Measurements from ENCODE around the gene C10orf143.
"Not testable (repeated sequence)": the region's sequence is repeated elsewhere in the genome, so short reads cannot be mapped to it uniquely, and the experiment has no call there.

C10orf143 gene

GRCh38 chr10:130110246-130111112, at the start of gene C10orf143:
Gene C10orf143 (minus strand): TSS chr10:130110830. CDS start chr10:130110772, 58 bp downstream.
- peak; percentile 97 for DNase-seq (ENCODE audit: low read depth)

DNA sequence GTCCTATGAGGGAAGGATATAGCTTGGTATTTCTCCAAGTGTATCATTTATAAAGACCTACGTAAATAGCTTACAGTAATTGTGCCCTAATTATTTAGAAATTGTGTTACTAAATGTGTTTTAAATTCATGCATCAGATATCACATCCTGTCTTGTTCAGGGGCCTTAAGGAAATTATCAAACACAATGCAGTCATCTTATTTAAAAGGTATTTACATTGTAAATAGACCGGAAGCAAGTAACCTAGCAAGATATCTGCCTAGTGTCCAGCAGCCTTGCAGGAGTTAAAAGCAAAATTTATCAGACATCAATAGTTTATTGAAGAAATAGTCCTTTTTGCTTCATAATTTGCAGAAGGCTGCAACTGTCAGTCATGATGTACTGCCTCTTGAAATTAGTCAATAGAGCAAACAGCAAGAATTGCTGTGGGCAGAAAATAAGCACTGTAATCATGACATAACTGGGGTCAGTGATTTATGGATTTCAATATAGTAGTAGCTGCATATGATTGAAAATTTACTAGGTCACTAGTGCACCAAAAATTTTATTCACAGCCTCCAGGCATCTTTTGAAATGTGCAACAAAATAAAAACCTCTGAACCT, 48.7 kb upstream of the C10orf143 start:
- DNase-seq (ENCODE audit: low read depth) = no peak

- no peak for DNase-seq (ENCODE audit: low read depth)
Measured at GRCh38 chr10:130146042-130146441, 35.4 kb upstream of the C10orf143 start.

GRCh38 chr10:130141878-130142277, 31.2 kb upstream of the C10orf143 start:
- DNase-seq (ENCODE audit: low read depth) = no peak

DNA sequence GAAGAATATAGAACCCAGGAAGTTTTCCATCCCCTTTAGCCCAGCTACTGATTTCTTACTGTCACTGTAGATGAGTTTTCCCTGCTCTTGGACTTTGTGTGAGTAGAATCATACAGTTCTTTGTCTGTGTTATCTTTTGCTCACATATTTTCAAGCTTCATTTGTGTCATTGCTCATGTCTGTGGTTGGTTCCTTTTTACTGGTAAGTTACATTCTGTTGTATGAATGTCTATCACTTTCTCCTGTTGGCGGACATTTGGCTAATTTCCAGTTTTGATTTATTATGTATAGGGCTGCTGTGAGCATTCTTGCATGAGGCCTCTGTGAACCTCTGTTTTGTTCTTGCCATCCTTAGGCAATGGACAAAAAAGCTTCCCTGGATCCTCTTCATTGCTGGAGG, 30.8 kb upstream of the C10orf143 start:
- DNase-seq (ENCODE audit: low read depth) = no peak

- no peak for DNase-seq (ENCODE audit: low read depth)
Measured at GRCh38 chr10:130141038-130141437, 30.4 kb upstream of the C10orf143 start.

GRCh38 chr10:130140425-130140824, 29.8 kb upstream of the C10orf143 start:
- DNase-seq (ENCODE audit: low read depth) = no peak

DNA sequence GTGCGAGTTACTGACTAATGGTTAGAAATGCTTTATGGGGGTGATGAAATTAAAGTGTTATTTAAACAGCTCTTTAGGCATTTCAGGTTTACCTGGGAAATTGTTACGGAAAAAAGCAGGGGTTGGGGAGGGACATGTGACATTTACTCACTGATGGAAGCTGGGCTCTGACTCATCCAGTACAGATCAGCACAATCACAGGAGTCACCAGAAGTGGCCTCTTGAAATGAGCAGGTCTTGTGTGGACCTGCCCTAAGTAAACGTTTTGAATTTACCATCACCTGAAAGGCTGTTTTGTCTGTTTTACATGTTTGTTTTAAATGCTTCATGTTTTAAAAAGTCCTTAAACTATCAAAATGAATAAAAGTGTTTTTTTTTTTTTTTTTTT, 27.8 kb upstream of the C10orf143 start:
- DNase-seq (ENCODE audit: low read depth) = no peak

GRCh38 chr10:130137659-130138478, 27.2 kb upstream of the C10orf143 start:
- DNase-seq (ENCODE audit: low read depth) = no peak

DNA sequence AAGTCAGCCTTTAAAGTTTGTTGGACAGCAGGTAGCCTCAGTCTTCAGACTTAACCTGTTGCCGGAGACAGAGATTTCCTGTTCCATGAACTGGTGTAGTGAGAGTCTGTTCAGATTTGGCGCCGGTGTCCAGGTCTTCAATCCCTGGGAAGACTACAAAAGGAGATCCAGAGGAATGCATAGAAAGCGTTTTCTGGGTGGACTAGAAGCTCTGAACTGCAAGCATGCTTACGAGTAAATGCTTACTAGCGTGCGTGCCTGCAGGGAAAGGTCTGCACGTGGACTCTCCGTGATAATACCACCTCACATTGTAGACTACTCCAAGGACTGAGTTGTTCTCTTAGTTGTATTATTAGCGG, 26.4 kb upstream of the C10orf143 start:
- no peak for DNase-seq (ENCODE audit: low read depth)

DNA sequence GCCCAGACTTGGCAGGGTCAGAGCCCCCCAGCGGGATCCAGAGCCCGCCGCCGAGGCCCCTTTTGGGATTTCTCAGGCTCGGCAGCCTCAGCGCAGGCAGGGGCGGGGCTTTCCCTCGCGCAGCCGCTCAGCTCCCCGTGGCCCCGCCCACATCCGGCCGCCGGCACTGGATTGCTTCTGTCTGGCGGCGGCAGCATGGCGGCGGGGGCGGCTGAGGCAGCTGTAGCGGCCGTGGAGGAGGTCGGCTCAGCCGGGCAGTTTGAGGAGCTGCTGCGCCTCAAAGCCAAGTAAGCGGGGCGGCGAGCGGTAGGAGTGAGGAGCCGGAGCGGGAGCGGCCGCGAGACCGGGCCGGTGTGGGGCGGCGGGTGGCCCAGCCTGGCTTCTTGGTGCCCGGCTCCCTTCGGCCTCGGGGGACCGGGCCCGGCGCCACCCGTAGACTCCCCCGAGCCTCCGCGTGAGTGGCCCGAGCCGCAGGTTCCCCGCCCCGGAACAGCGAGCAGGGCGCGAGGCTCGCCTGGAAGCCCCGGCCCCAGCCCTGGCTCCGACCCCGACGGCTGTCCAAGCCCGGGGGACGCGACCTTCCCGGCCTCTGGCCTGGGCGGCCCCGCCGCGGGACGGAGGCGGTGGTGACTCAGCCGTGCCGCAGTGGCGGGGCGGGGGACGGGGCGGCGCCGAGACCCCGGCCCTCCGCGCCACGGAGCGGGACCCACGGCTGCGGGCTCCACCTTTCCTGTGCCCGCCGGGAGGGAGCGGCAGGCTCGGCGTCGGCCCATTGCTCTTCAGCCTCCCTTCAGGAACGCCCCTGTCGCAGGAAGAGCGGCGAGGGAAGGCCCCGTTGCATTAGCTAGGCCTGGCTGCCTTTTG, 25.8 kb upstream of the C10orf143 start, which contains the start of gene GLRX3:
TSS of gene GLRX3 (plus strand) at position 166 of the 864 bp plus-strand sequence. CDS start at position 196, 30 bp downstream.
- peak; percentile 84 for DNase-seq (ENCODE audit: low read depth)

- no peak for DNase-seq (ENCODE audit: low read depth)
Measured at GRCh38 chr10:130135676-130136225, 25.1 kb upstream of the C10orf143 start.

GRCh38 chr10:130128922-130129321, 18.3 kb upstream of the C10orf143 start:
- no peak for DNase-seq (ENCODE audit: low read depth)

- DNase-seq (ENCODE audit: low read depth) = no peak
Measured at GRCh38 chr10:130128062-130128781, 17.6 kb upstream of the C10orf143 start.

DNA sequence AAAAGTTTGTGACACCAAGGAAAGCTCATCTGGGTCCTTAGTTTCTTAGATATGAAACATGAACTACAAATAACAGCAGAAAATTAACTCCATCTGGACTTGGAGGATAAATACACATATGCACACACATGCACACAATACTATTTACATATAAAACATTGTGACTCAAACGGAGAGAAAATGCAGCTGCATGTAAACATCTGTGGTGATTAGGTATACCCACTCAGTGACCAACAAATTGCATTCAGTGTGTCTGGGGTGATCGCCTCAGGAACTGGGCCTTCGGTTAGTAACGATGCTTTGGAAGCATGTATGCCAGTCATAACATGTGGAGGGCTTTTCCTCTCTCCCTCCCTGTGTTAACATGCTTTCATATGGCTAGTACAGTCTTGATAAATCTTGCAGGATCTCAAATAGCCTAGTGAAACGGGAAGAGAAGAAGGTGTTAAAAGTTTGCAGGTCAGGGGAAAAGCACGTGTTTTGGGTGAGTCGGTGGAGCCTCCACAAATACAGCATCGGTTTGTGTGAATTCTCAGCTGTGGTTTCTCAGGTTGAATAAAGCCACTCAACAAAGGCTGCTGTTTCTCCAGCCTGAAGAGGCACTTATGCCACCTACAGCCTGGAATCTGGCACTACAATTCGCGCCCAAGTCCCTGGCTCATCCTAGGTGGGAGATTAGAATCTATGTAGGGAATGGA, 16.9 kb upstream of the C10orf143 start:
- peak; percentile 31 for DNase-seq (ENCODE audit: low read depth)

DNA sequence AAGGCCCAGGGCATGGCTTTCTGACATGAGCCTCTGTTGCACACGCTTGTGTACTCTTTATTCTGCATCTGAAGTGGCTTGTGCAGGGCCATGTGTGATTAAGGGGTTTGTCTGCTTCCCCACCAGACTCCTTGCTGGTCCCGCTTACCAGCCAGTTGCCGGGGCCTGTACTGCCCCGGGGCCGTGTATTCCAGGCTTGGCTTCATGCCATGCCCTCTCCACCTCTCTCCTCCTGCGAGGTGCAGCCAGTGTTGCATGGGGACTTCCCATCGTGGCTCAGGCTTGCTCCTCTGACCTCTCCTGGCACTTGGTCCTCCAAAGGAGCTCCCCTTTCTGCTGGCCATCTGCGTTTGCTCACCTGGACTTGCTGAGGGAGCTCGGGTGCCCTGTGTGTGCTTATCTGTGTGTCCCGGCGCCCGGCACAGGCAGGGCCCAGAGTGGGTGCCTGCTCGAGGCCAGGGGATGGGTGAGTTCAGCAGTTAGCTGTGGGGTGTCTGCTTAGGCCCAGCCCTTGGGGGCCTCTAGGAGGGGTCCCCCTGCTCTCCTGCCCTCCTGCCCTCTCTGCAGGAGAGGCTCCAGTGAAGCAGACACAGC, 11.0 kb upstream of the C10orf143 start:
- no peak for DNase-seq (ENCODE audit: low read depth)

DNA sequence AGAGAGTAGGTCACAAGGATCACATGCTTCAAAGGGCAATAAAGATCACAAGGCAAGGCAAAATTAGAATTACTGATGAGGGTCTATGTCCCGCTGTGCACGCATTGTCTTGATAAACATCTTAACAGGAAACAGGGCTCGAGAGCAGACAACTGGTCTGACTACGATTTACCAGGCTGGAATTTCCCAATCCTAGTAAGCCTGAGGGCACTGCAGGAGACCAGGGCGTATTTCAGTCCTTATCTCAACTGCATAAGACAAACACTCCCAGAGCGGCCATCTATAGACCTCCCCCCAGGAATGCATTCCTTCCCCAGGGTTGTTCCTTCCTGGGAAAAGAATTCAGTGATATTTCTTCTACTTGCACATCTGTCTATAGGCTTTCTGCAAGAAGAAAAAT, 6.9 kb upstream of the C10orf143 start:
- not testable (repeated sequence) for DNase-seq (ENCODE audit: low read depth)

GRCh38 chr10:130116942-130117341, 6.3 kb upstream of the C10orf143 start:
- DNase-seq (ENCODE audit: low read depth) = not testable (repeated sequence)

GRCh38 chr10:130112821-130113220, 2.2 kb upstream of the C10orf143 start:
- no peak for DNase-seq (ENCODE audit: low read depth)

GRCh38 chr10:130111852-130112180, 1.2 kb upstream of the C10orf143 start:
- no peak for DNase-seq (ENCODE audit: low read depth)

Data from activated T-helper 1 cell treated with Interleukin-2 at 50 U/mL for 16 hours (primary cell).